PC-3 (cell line): ENCODE results near the gene PDGFD. TPM values are rescaled to one million over a fixed set of nuclear protein-coding genes. Genes with fewer than 3 reads are reported as not detected.

Experiments
- ATAC-seq: fragments of 200-7000 bp; cut with Tn5 transposase; 2 replicates; pipeline ENCODE4 v1.9.1; 2020; ENCODE audit warnings: mild to moderate bottlenecking, moderate library complexity
- BruUV-seq: library from RNA; stranded (reverse); fragments of 400-500 nt; replicated peaks from 2 replicates; lab custom pipeline; 2021; lab: Mats Ljungman, UMichigan
- CTCF ChIA-PET: fragments of 300-600 bp; sonication (Branson Sonifier 250); formaldehyde crosslinking; loops from one replicate; lab custom pipeline; 2022; ENCODE audit warnings: antibody characterized with exemption; lab: Charles Lee
- POLR2A ChIA-PET: fragments of 300-600 bp; sonication (Branson Sonifier 250); formaldehyde crosslinking; loops from one replicate; lab custom pipeline; 2022; ENCODE audit warnings: antibody characterized with exemption; ENCODE audit not compliant: unreplicated experiment; lab: Charles Lee
- DNase-seq: peaks from one replicate; pipeline ENCODE4 v3.0.0-alpha.2; 2015
- H2AFZ ChIP-seq: fragments of 300-600 bp; sonication (generic); 2 replicates; pipeline ENCODE4 v1.6.0; 2016; ENCODE audit warnings: antibody characterized with exemption, low read length
- H3F3A ChIP-seq: fragments of 300-600 bp; sonication (generic); one replicate; pipeline ENCODE4 v1.6.0; 2017; ENCODE audit warnings: antibody characterized with exemption, low read length, control low read depth, mild to moderate bottlenecking; ENCODE audit not compliant: unreplicated experiment
- H3K27ac ChIP-seq: fragments of 300-600 bp; sonication (generic); 2 replicates; pipeline ENCODE4 v1.5.1; 2016; ENCODE audit warnings: mild to moderate bottlenecking, low read length
- H3K27me3 ChIP-seq: fragments of 300-600 bp; sonication (generic); 2 replicates; pipeline ENCODE4 v1.6.1; 2016; ENCODE audit warnings: low read length, mixed read lengths
- H3K36me3 ChIP-seq: fragments of 300-600 bp; sonication (generic); 2 replicates; pipeline ENCODE4 v1.6.1; 2016; ENCODE audit warnings: low read depth, mixed run types, low read length, mixed read lengths
- H3K4me1 ChIP-seq: fragments of 300-600 bp; sonication (generic); 2 replicates; pipeline ENCODE4 v1.5.1; 2016; ENCODE audit warnings: low read length; ENCODE audit not compliant: insufficient read depth
- H3K4me2 ChIP-seq: fragments of 300-600 bp; sonication (generic); 2 replicates; pipeline ENCODE4 v1.6.0; 2016; ENCODE audit warnings: low read length
- H3K4me3 ChIP-seq: fragments of 300-600 bp; sonication (generic); 2 replicates; pipeline ENCODE4 v1.5.1; 2016; ENCODE audit warnings: mild to moderate bottlenecking, low read length, mixed read lengths
- H3K79me2 ChIP-seq: fragments of 300-600 bp; sonication (generic); 2 replicates; pipeline ENCODE4 v1.6.1; 2017; ENCODE audit warnings: low read length, mixed read lengths
- H3K9ac ChIP-seq: fragments of 300-600 bp; sonication (generic); 2 replicates; pipeline ENCODE4 v1.6.0; 2016; ENCODE audit warnings: mild to moderate bottlenecking, low read length
- H3K9me2 ChIP-seq: fragments of 300-600 bp; sonication (generic); replicated peaks from 2 replicates; pipeline ENCODE4 v1.6.1; 2016; ENCODE audit warnings: mixed run types, low read length, mixed read lengths
- H3K9me3 ChIP-seq: fragments of 300-600 bp; sonication (generic); 2 replicates; pipeline ENCODE4 v1.6.1; 2016; ENCODE audit warnings: low read length, mixed read lengths
- H4K20me1 ChIP-seq: fragments of 300-600 bp; sonication (generic); 2 replicates; pipeline ENCODE4 v1.6.1; 2016; ENCODE audit warnings: low read length, mixed read lengths
- EZH2 ChIP-seq: fragments of 300-600 bp; sonication (generic); IDR thresholded peaks from one replicate; pipeline ENCODE4 v1.6.1; 2017; ENCODE audit warnings: antibody characterized with exemption, mild to moderate bottlenecking, low read length; ENCODE audit not compliant: unreplicated experiment
- EZH2phosphoT487 ChIP-seq: fragments of 300-600 bp; sonication (generic); IDR thresholded peaks from 2 replicates; pipeline ENCODE4 v1.6.1; 2018; ENCODE audit warnings: mild to moderate bottlenecking, antibody characterized with exemption, low read length, borderline replicate concordance
- intact Hi-C: fragments of 100-400 bp; cut with micrococcal nuclease; formaldehyde crosslinking; loops from 2 replicates; pipeline ENCODE4 v1.9.0; 2023
- total RNA-seq: library from RNA; depleted of rRNA; stranded (reverse); fragments of >200 nt; gene quantifications from 2 replicates; pipeline ENCODE4 v1.2.3, GENCODE V29; 2014
- TF ChIP-seq, protein P1 (sequence below): fragments of 300-600 bp; sonication (generic); conservative IDR thresholded peaks from 2 replicates; pipeline ENCODE4 v1.5.1; 2017; ENCODE audit warnings: antibody characterized with exemption, low read depth, mild to moderate bottlenecking, low read length

Gene PDGFD
- total RNA-seq, 1 experiment from 2014 or later = 5.0 TPM

DNA sequence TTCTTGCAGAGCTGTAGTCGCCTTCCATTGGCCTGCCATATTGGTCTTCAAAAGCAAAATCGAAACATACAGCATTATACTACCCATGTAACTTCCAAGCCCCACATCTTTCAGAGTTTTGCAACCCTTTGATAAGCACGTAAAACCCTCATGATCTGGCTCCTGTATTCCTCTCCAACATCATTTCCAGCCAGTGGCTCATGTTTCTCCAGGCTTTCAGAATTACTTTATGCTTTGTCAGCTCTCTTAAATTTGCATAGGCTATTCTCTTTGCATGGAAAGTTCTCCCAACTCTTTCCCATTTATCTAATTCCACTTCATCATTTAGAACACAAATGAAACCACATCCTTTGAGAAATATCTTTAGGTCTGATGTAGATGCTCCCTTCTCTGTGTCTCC is 195.3 kb downstream of the PDGFD start:
- no peaks in the 10 kb centered on the region for H3K9me3 ChIP-seq
- no peaks in the 10 kb centered on the region for H3F3A ChIP-seq
- H3K27me3 ChIP-seq = peaks cover 21% of the 10 kb centered on the region; the same call in 1 of the 2 replicates
- ChIA-PET CTCF (no interaction called here), POLR2A (no interaction called here)
- no peak for TF ChIP-seq EZH2
- TF ChIP-seq, protein P1, sequence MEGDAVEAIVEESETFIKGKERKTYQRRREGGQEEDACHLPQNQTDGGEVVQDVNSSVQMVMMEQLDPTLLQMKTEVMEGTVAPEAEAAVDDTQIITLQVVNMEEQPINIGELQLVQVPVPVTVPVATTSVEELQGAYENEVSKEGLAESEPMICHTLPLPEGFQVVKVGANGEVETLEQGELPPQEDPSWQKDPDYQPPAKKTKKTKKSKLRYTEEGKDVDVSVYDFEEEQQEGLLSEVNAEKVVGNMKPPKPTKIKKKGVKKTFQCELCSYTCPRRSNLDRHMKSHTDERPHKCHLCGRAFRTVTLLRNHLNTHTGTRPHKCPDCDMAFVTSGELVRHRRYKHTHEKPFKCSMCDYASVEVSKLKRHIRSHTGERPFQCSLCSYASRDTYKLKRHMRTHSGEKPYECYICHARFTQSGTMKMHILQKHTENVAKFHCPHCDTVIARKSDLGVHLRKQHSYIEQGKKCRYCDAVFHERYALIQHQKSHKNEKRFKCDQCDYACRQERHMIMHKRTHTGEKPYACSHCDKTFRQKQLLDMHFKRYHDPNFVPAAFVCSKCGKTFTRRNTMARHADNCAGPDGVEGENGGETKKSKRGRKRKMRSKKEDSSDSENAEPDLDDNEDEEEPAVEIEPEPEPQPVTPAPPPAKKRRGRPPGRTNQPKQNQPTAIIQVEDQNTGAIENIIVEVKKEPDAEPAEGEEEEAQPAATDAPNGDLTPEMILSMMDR = no peak
- H3K9me2 ChIP-seq = no peaks in the 10 kb centered on the region
- H3K4me2 ChIP-seq = no peak overlapping the region
- no peaks in the 10 kb centered on the region for H3K79me2 ChIP-seq
- H4K20me1 ChIP-seq = no peaks in the 10 kb centered on the region
- DNase-seq (no peak), ATAC-seq (no peak)
- no peaks in the 10 kb centered on the region for H3K4me1 ChIP-seq
- H3K9ac ChIP-seq = no peak overlapping the region
- H3K27ac ChIP-seq = no peak overlapping the region
- BruUV-seq = no TSS peak
- H2AFZ ChIP-seq = no peak overlapping the region
- intact Hi-C loops = no loop called here
- no peak overlapping the region for H3K4me3 ChIP-seq
- no peaks in the 10 kb centered on the region for H3K36me3 ChIP-seq

DNA sequence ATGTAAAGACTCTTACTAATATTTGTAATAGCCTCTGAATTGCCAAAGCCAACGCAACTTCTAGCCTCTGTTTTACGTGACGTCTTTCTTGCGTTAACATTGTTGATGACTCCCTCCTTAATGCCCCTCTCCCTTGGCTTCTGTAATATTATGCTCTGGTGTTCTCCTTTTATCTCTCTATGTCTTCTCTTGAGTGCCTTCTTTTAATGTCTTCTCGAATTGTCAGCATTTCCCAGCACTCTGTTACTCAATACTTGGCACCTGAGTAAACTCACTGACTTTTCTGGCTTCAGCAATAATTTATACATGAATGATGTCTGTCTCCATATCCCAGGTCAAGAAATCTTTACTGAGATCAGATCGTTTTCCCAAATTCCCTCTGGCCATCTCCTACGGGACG is 196.0 kb downstream of the PDGFD start:
- Histone ChIP-seq H3K36me3 (no peaks in the 10 kb centered on the region), H3K4me2 (no peak overlapping the region), H3K9me2 (no peaks in the 10 kb centered on the region), H3K4me3 (no peak overlapping the region), H3F3A (no peaks in the 10 kb centered on the region), H3K27ac (no peak overlapping the region), H3K4me1 (no peaks in the 10 kb centered on the region), H3K9ac (no peak overlapping the region), H2AFZ (no peak overlapping the region), H3K27me3 (peaks cover 21% of the 10 kb centered on the region; the same call in 1 of the 2 replicates), H4K20me1 (no peaks in the 10 kb centered on the region), H3K79me2 (no peaks in the 10 kb centered on the region), H3K9me3 (no peaks in the 10 kb centered on the region)
- TF ChIP-seq EZH2phosphoT487 (no peak), EZH2 (no peak)
- TF ChIP-seq, protein P1 = no peak
- BruUV-seq = no TSS peak
- no peak for DNase-seq
- no peak for ATAC-seq
- intact Hi-C loops = no loop called here
- ChIA-PET CTCF (no interaction called here), POLR2A (no interaction called here)

DNA sequence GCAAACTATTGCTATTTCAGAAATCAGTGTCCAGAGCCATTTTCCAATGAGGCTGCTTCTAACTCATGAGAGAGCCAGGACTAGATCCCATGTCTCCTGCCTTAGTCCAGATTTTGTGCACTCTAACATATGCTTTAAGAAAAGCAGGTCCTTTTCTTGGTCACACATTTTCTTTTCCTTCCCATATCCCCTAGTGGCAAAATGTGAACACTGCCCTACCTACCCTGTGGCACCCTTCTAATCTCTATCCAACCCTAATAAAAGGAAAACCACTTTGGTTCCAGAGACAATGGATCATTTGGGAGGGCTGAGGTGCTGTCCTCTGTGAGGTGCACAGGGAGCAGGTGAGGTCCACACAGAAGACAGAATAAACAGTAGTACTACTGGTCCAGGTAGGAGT is 199.6 kb downstream of the PDGFD start:
- Histone ChIP-seq H3K9me3 (peaks cover 5% of the 10 kb centered on the region), H3K9me2 (no peaks in the 10 kb centered on the region), H3K27ac (no peak overlapping the region), H3K4me1 (peaks cover 12% of the 10 kb centered on the region), H3F3A (no peaks in the 10 kb centered on the region), H3K36me3 (no peaks in the 10 kb centered on the region), H3K27me3 (no peaks in the 10 kb centered on the region), H3K9ac (no peak overlapping the region), H3K4me2 (no peak overlapping the region), H3K4me3 (no peak overlapping the region), H4K20me1 (no peaks in the 10 kb centered on the region), H3K79me2 (no peaks in the 10 kb centered on the region), H2AFZ (no peak overlapping the region)
- POLR2A ChIA-PET = no interaction called here
- BruUV-seq = no TSS peak
- ATAC-seq (no peak), DNase-seq (no peak)
- TF ChIP-seq EZH2phosphoT487 (no peak), EZH2 (no peak)
- TF ChIP-seq, protein P1 = no peak; the same call in 1 of the 2 replicates
- CTCF ChIA-PET = no interaction called here
- intact Hi-C loops = no loop called here
